Activated CD8-positive, alpha-beta T cell treated with anti-CD3 and anti-CD28 coated beads for 36 hours (primary cell): ENCODE measurements around the gene NAT16. TPM values are rescaled to one million over a fixed set of nuclear protein-coding genes. Genes with fewer than 3 reads are reported as not detected.

Experiments used
- ATAC-seq: fragments of 200-7000 bp; cut with Tn5 transposase; one replicate; pipeline ENCODE4 v1.10.0; 2021; ENCODE audit warnings: mild to moderate bottlenecking, moderate library complexity
- CTCF ChIA-PET: fragments of 350-600 bp; sonication (Branson Sonifier 250); formaldehyde crosslinking; loops from one replicate; lab custom pipeline; 2021; ENCODE audit warnings: antibody characterized with exemption; lab: Charles Lee
- POLR2A ChIA-PET: fragments of 350-600 bp; sonication (Branson Sonifier 250); formaldehyde crosslinking; loops from one replicate; lab custom pipeline; 2021; ENCODE audit warnings: antibody characterized with exemption; lab: Charles Lee
- DNase-seq: peaks from one replicate; pipeline ENCODE4 v3.0.0-alpha.2; 2020
- H3K27ac Mint-ChIP-seq: one replicate; pipeline ENCODE4 v1.8.0; 2021; ENCODE audit warnings: mild to moderate bottlenecking, mixed read lengths
- H3K27me3 Mint-ChIP-seq: one replicate; pipeline ENCODE4 v1.8.0; 2021; ENCODE audit warnings: mixed read lengths
- H3K36me3 Mint-ChIP-seq: one replicate; pipeline ENCODE4 v1.8.0; 2021; ENCODE audit warnings: low read depth, mixed read lengths
- H3K4me1 Mint-ChIP-seq: one replicate; pipeline ENCODE4 v1.8.0; 2021; ENCODE audit warnings: low read depth, mixed read lengths
- H3K4me3 Mint-ChIP-seq: one replicate; pipeline ENCODE4 v1.8.0; 2021; ENCODE audit warnings: mild to moderate bottlenecking, moderate library complexity, mixed read lengths
- H3K9me3 Mint-ChIP-seq: one replicate; pipeline ENCODE4 v1.8.0; 2021; ENCODE audit warnings: mixed read lengths
- intact Hi-C: fragments of 100-400 bp; cut with micrococcal nuclease; formaldehyde crosslinking; loops from one replicate; pipeline ENCODE4 v1.10.0; 2022
- total RNA-seq, 2 experiments: library from RNA; stranded (reverse); gene quantifications; one replicate each; pipeline ENCODE4 v1.2.3, GENCODE V29; 2021
- TF ChIP-seq, protein P1 (sequence below): fragments of 200-600 bp; IDR thresholded peaks from one replicate; pipeline ENCODE4 v1.8.0; 2022; ENCODE audit warnings: antibody characterized with exemption, mild to moderate bottlenecking

Gene NAT16
- total RNA-seq, 2 experiments from 2014 or later: not detected

DNA sequence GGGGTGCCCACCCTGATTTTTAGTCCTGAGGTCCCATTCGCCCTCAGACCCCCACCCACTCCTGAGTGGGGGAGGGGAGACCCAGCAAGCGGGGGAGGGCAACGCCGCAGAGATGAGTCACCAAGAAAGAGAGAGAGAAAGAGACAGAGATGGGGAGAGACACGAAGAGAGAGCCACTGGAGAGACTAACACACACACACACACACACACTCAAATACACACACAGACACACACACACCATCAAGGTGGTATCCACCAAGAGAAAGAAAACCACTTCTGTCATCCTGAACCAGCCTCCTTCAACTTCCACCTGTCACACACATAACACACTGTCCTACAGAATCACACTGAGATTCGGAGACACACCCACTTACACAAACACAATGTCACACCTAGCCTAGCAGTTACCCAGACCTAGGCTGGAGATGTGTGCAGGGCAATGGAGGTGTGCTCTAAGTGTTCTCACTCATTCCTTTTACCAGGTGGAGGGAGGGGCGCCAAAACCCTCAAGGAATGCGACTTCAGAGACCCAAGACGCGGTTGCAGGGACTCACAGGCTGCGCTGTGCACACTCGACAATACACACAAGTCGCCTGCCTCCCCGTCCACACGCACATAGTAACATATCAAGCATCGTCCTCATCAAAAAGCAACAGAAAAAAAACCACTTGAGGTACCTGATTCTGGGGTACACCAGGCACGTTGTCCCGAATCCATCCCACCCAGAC, 10.8 kb downstream of the NAT16 start:
- TF ChIP-seq, protein P1, sequence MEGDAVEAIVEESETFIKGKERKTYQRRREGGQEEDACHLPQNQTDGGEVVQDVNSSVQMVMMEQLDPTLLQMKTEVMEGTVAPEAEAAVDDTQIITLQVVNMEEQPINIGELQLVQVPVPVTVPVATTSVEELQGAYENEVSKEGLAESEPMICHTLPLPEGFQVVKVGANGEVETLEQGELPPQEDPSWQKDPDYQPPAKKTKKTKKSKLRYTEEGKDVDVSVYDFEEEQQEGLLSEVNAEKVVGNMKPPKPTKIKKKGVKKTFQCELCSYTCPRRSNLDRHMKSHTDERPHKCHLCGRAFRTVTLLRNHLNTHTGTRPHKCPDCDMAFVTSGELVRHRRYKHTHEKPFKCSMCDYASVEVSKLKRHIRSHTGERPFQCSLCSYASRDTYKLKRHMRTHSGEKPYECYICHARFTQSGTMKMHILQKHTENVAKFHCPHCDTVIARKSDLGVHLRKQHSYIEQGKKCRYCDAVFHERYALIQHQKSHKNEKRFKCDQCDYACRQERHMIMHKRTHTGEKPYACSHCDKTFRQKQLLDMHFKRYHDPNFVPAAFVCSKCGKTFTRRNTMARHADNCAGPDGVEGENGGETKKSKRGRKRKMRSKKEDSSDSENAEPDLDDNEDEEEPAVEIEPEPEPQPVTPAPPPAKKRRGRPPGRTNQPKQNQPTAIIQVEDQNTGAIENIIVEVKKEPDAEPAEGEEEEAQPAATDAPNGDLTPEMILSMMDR: no peak
- Mint-ChIP-seq H3K36me3 (no peaks in the 10 kb centered on the region), H3K27me3 (peaks cover 77% of the 10 kb centered on the region), H3K4me1 (peaks cover 79% of the 10 kb centered on the region), H3K27ac (no peak overlapping the region), H3K4me3 (peak overlapping the region; percentile 42), H3K9me3 (no peaks in the 10 kb centered on the region)
- ATAC-seq: no peak
- POLR2A ChIA-PET: no interaction called here
- no peak for DNase-seq
- intact Hi-C loops: no loop called here
- CTCF ChIA-PET: interaction anchor here (1.0 to 3.0 kb wide), 5 partner anchors 13 to 43 kb away, joined by 4 to 30 read pairs (median 5); partner anchors contain the start of gene SERPINE1

DNA sequence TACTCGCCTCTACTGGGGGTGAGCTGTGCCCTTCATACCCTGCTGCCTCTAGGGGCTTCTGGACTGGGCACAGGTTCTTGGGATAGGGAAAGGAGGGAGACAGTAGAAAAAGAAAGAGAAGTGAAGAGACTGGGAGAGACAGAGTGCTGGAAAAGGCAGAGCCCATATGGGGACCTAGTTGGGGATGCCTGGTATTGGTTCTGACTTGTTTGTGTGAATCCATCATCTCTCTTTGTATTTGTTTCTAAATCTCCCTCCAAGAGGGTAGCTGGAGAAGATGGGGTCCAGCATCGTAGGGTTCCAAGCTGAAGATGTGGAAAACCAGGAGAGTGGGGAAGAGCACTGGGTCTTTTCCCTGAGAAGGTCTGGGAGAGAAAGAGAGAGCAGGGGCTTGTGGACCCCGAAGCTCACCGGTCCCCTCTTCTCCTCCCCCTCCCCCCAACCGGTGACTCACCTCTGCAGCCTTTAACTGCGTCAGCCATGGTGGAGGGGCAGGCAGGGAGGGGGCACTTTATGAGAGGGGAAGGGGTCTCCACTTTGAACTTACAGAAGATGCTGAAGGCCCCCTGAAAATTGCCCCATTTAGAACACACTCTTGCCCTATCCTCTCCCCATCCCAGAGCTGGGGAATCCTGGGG, 11.6 kb downstream of the NAT16 start:
- no peak overlapping the region for H3K4me3 Mint-ChIP-seq
- ATAC-seq (no peak), DNase-seq (peak; percentile 58)
- POLR2A ChIA-PET: interaction anchor here (1.2 kb wide), 1 partner anchor 9 kb away, joined by 4 read pairs; no protein-coding TSS in a partner anchor
- no peaks in the 10 kb centered on the region for H3K36me3 Mint-ChIP-seq
- no peaks in the 10 kb centered on the region for H3K9me3 Mint-ChIP-seq
- TF ChIP-seq, protein P1: no peak
- peaks cover 74% of the 10 kb centered on the region for H3K4me1 Mint-ChIP-seq
- H3K27me3 Mint-ChIP-seq: peaks cover 72% of the 10 kb centered on the region
- intact Hi-C loops: no loop called here
- CTCF ChIA-PET: interaction anchor here (1.0 to 1.8 kb wide), 3 partner anchors 24 to 42 kb away, joined by 3 to 12 read pairs (median 4); partner anchors contain the start of gene SERPINE1
- no peak overlapping the region for H3K27ac Mint-ChIP-seq

GRCh38 chr7:101167645-101168411, 12.3 kb downstream of the NAT16 start:
- TF ChIP-seq, protein P1: no peak
- intact Hi-C loops: no loop called here
- CTCF ChIA-PET: interaction anchor here (1.0 to 1.8 kb wide), 3 partner anchors 24 to 42 kb away, joined by 3 to 12 read pairs (median 4); partner anchors contain the start of gene SERPINE1
- no peaks in the 10 kb centered on the region for H3K9me3 Mint-ChIP-seq
- H3K27me3 Mint-ChIP-seq: peaks cover 73% of the 10 kb centered on the region
- H3K4me1 Mint-ChIP-seq: peaks cover 70% of the 10 kb centered on the region
- H3K4me3 Mint-ChIP-seq: no peak overlapping the region
- DNase-seq (no peak), ATAC-seq (no peak)
- no peaks in the 10 kb centered on the region for H3K36me3 Mint-ChIP-seq
- H3K27ac Mint-ChIP-seq: no peak overlapping the region
- POLR2A ChIA-PET: interaction anchor here (1.2 kb wide), 1 partner anchor 10 kb away, joined by 4 read pairs; no protein-coding TSS in a partner anchor

DNA sequence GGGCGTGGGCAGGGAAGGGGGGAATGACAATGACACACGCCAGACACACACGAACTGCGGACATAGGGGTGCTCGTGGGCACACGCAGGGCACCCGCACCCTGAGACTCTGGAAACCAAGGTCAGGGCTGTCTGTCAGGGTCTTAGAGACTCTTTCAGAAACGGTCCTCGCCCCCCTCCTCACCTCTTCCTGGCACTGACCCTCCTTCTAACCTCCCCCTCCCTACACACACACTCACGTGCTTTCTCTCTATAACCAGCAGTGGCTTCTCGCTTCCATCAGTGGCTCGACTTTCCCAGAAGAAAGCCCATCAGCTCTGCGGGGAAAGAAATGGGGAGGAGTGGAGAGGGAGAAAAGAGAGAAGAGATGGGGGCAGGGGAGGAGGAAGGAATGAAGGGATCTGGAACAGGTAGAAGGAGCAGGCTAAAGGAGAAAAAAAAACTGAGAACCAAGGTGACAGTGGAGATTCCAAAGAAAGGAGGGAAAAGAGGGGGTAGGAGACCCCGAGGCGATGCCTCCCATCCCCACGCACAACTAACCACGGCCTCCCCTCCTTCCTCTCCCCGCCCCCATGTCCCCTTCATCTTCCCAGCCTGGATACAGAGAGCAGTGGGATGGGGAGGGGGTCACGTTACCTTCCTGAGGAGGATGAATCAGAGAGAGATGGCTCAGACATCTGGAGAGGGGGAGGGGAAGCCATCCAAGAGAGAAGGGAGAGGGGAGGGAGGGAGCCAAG, 13.0 kb downstream of the NAT16 start:
- TF ChIP-seq, protein P1: no peak
- ChIA-PET CTCF (no interaction called here), POLR2A (interaction anchor here (0.6 kb wide), 1 partner anchor 11 kb away, joined by 3 read pairs; no protein-coding TSS in a partner anchor)
- Mint-ChIP-seq H3K4me1 (peaks cover 70% of the 10 kb centered on the region), H3K27ac (no peak overlapping the region), H3K4me3 (no peak overlapping the region), H3K27me3 (peaks cover 70% of the 10 kb centered on the region), H3K36me3 (no peaks in the 10 kb centered on the region), H3K9me3 (no peaks in the 10 kb centered on the region)
- intact Hi-C loops: no loop called here
- ATAC-seq (no peak), DNase-seq (no peak)
